ENCODE results near the gene PTGES3. TPM values are rescaled to one million over a fixed set of nuclear protein-coding genes. Genes with fewer than 3 reads are reported as not detected.
A peak's percentile ranks its signal among the peaks of the same experiment; 100 is the strongest.

Gene PTGES3
- total and polyA plus RNA-seq, 8 donors: 33.4 to 98.1 (median 69.3) TPM

DNA sequence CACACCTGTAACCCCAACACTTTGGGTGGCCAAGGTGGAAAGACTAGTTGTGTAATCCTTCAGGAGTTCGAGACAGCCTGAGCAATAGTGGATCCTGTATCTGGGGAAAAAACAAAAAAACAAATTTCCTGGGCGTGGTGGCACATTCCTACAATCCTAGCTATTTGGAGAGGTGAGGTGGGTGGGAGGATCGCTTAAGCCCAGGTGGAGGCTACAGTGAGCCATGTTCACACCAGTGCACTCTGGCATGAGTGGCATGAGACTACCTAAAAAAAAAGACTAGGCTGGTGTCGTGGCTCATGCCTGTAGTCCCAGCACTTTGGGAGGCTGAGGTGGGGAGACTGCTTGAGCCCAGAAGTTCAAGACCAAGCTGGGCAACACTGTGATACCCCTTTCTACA is 17.2 kb downstream of the PTGES3 start:
- Histone ChIP-seq H3K4me1 (peaks cover 9 to 17% (median 15%) of the 10 kb centered on the region in 3 donors), H3K27me3 (no peaks in the 10 kb centered on the region), H3K4me3 (no peak overlapping the region), H3K27ac (no peak overlapping the region), H3K36me3 (peaks cover 0 to 48% (median 21%) of the 10 kb centered on the region in 3 donors), H3K9me3 (no peaks in the 10 kb centered on the region)
- intact Hi-C loops (cut with DNase I): no loop called here
- ATAC-seq (no peak), DNase-seq (peak in 2 of 6 donors; percentile 4 to 5), FAIRE-seq (no peak)
- TF ChIP-seq, protein P1, sequence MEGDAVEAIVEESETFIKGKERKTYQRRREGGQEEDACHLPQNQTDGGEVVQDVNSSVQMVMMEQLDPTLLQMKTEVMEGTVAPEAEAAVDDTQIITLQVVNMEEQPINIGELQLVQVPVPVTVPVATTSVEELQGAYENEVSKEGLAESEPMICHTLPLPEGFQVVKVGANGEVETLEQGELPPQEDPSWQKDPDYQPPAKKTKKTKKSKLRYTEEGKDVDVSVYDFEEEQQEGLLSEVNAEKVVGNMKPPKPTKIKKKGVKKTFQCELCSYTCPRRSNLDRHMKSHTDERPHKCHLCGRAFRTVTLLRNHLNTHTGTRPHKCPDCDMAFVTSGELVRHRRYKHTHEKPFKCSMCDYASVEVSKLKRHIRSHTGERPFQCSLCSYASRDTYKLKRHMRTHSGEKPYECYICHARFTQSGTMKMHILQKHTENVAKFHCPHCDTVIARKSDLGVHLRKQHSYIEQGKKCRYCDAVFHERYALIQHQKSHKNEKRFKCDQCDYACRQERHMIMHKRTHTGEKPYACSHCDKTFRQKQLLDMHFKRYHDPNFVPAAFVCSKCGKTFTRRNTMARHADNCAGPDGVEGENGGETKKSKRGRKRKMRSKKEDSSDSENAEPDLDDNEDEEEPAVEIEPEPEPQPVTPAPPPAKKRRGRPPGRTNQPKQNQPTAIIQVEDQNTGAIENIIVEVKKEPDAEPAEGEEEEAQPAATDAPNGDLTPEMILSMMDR (IDR thresholded peaks at IDR 0.05): no peak
- WGBS, 2 donors: 83 to 85% methylated on average over 4 of the region's 4 CpGs

DNA sequence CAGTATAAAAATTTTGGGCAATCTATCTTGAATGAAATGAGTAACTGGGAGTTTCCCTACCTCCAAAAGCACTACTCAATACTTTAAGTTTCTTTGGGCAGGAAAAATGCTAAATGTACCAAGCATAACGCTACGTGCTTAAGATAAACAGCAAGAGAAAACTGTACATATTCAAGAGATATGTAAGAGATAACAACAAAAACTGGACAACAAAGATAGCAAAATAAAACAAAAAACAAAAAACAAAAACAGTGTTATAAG is 20.0 kb downstream of the PTGES3 start:
- 64% methylated on average over 2 of the region's 2 CpGs for WGBS, 2 donors

DNA sequence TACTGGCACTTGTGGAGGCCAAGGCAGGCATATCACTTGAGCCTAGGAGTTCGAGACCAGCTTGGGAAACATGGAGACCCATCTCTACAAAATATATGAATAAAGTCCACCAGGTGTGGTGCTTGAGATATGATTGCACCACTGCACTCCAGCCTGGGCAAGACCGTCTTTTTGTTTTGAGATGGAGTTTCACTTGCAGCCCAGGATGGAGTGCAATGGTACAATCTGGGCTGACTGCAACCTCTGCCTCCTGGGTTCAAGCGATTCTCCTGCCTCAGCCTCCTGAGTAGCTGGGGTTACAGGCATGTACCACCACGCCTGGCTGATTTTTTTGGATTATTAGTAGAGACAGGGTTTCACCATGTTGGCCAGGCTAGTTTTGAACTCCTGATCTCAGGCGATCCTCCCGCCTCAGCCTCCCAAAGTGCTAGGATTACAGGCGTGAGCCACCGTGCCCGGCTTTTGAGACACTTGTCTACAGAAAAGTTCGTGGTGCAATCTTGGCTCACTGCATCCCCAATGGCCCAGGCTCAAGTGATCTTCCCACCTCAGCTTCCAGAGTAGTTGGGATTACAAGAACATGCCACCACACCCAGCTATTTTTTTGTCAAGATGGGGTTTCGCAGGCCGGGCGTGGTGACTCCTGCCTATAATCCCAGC is 26.0 kb downstream of the PTGES3 start:
- Histone ChIP-seq H3K4me3 (no peak overlapping the region), H3K27ac (no peak overlapping the region), H3K36me3 (peaks cover 0 to 37% (median 16%) of the 10 kb centered on the region in 3 donors), H3K4me1 (no peaks in the 10 kb centered on the region), H3K9me3 (no peaks in the 10 kb centered on the region), H3K27me3 (no peaks in the 10 kb centered on the region)
- intact Hi-C loops (cut with DNase I): no loop called here
- FAIRE-seq (no peak), DNase-seq (peak in 1 of 6 donors; percentile 7), ATAC-seq (peak in 2 of 4 donors; percentile 5 to 15)
- TF ChIP-seq, protein P1 (IDR thresholded peaks at IDR 0.05): no peak
- 94 to 96% methylated on average over 13 of the region's 13 CpGs for WGBS, 2 donors

More for the DNA sequence above, 20.0 kb downstream of the PTGES3 start:
- Histone ChIP-seq H3K27me3 (no peaks in the 10 kb centered on the region), H3K27ac (no peak overlapping the region), H3K4me3 (no peak overlapping the region), H3K9me3 (no peaks in the 10 kb centered on the region), H3K36me3 (peaks cover 0 to 72% (median 27%) of the 10 kb centered on the region in 3 donors), H3K4me1 (peaks cover 9 to 17% (median 15%) of the 10 kb centered on the region in 3 donors)
- FAIRE-seq (no peak), DNase-seq (no peak), ATAC-seq (no peak)
- TF ChIP-seq, protein P1 (IDR thresholded peaks at IDR 0.05): no peak
- intact Hi-C loops (cut with DNase I): no loop called here

DNA sequence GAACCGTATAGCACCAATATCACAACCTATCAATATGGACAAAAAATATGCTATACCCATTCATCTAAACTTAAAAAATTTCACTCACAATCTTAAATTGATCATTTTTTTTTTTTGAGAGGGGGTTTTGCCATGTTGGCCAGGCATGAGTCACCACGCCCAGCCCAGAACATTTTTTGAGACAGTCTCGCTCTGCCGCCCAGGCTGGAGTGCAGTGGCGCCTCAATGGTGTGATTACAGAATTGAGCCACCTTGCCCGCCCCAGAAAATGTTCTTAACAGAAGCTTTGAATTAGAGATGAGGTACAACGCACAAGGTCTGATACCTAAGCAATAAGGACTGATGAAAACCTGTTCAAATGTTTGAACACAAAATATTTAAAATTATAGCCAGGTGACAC is 26.5 kb downstream of the PTGES3 start:
- intact Hi-C loops (cut with DNase I): no loop called here
- no peak overlapping the region for H3K4me3 ChIP-seq
- no peaks in the 10 kb centered on the region for H3K27me3 ChIP-seq
- H3K9me3 ChIP-seq: no peaks in the 10 kb centered on the region
- TF ChIP-seq, protein P1 (IDR thresholded peaks at IDR 0.05): no peak
- peak in 1 of 4 donors; percentile 5 for ATAC-seq
- H3K27ac ChIP-seq: no peak overlapping the region
- H3K36me3 ChIP-seq: peaks cover 0 to 31% (median 15%) of the 10 kb centered on the region in 3 donors
- WGBS, 2 donors: 95 to 97% methylated on average over 7 of the region's 7 CpGs
- no peaks in the 10 kb centered on the region for H3K4me1 ChIP-seq
- no peak for FAIRE-seq
- peak in 1 of 6 donors; percentile 5 for DNase-seq

DNA sequence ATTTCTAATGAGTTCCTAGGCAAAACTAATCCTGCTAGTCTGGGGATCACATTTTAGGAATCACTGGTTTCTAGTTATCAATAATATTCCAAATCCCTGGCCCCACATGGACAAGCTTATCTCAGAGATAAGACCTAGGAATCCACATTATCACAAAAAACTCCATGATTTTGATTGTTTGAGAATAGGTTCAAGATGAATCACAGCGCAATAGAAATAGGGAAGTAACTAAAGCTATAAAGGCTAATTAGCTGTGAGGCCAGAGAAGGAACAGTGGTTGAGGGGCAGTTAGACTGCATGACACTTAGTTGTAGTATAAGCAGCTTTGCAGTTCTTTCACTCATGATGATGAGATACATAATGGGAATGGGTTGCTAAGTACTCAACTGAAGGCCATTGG is 29.2 kb downstream of the PTGES3 start:
- DNase-seq: no peak
- no peak for FAIRE-seq
- intact Hi-C loops (cut with DNase I): no loop called here
- 86 to 88% methylated on average over 1 of the region's 1 CpG for WGBS, 2 donors
- H3K27ac ChIP-seq: no peak overlapping the region
- peaks cover 0 to 6% (median 2%) of the 10 kb centered on the region in 3 donors for H3K36me3 ChIP-seq
- H3K27me3 ChIP-seq: no peaks in the 10 kb centered on the region
- ATAC-seq: no peak
- H3K4me3 ChIP-seq: no peak overlapping the region
- H3K4me1 ChIP-seq: no peaks in the 10 kb centered on the region
- no peaks in the 10 kb centered on the region for H3K9me3 ChIP-seq
- TF ChIP-seq, protein P1 (IDR thresholded peaks at IDR 0.05): no peak
